K562 (cell line): ENCODE measurements around the gene ATXN7L1. TPM values are rescaled to one million over a fixed set of nuclear protein-coding genes. Genes with fewer than 3 reads are reported as not detected.
A peak's percentile ranks its signal among the peaks of the same experiment; 100 is the strongest.

Source experiments
- ATAC-seq: fragments of 200-7000 bp; cut with Tn5 transposase; 3 replicates; pipeline ENCODE4 v1.9.1; 2020; ENCODE audit warnings: moderate library complexity
- BruUV-seq: library from RNA; stranded (reverse); fragments of 400-500 nt; replicated peaks from 2 replicates; lab custom pipeline; 2021; lab: Mats Ljungman, UMichigan
- CTCF ChIA-PET: fragments of 300-600 bp; formaldehyde crosslinking; extraction: SDS; loops from one replicate; lab custom pipeline; 2021; ENCODE audit warnings: low intra/inter-chr PET ratio; lab: Yijun Ruan, JAX
- POLR2A ChIA-PET: fragments of 300-600, 350-650 bp; sonication (Branson Sonifier 250); formaldehyde crosslinking; extraction: SDS; loops from one replicate; lab custom pipeline; 2021; ENCODE audit warnings: antibody characterized with exemption, inconsistent platforms; lab: Yijun Ruan, JAX
- DNase-seq, 4 experiments: peaks; one replicate each; pipeline versions ENCODE4 v3.0.0 to v3.0.0-alpha.2; 2011 to 2018; ENCODE audit warnings: low spot score in 3 of 4, mixed read lengths in 3 of 4; ENCODE audit errors: extremely low read depth in 1 of 4
- FAIRE-seq: peaks from 2 replicates; lab custom pipeline; 2011; peaks lifted over from hg19 to GRCh38; lab: Jason Lieb, UNC
- H2AFZ ChIP-seq: 2 replicates; pipeline ENCODE4 v1.6.0; 2011; ENCODE audit warnings: low read depth, low read length, control low read depth, inconsistent platforms
- H3K27ac ChIP-seq: fragments of 200-600 bp; 3 replicates; pipeline ENCODE4 v1.8.0; 2011; ENCODE audit warnings: low read depth, mild to moderate bottlenecking, control low read depth, inconsistent platforms, low read length, moderate library complexity, mixed read lengths; ENCODE audit errors: extremely low read depth
- H3K27me3 ChIP-seq, 2 experiments: fragments of 300-600 bp in 1 of 2; 2 replicates in 1 of 2; 3 replicates in 1 of 2; pipeline versions ENCODE4 v1.6.0 to v1.8.0; 2011; ENCODE audit warnings: inconsistent platforms in 2 of 2, low read length in 2 of 2, mild to moderate bottlenecking in 1 of 2, mixed read lengths in 1 of 2, moderate library complexity in 1 of 2; ENCODE audit not compliant: control insufficient read depth in 2 of 2, insufficient read depth in 2 of 2
- H3K36me3 ChIP-seq: fragments of 300-600 bp; 3 replicates; pipeline ENCODE4 v1.8.0; 2011; ENCODE audit warnings: mild to moderate bottlenecking, low read length, inconsistent platforms; ENCODE audit not compliant: control insufficient read depth, insufficient read depth
- H3K4me1 ChIP-seq, 2 experiments: fragments of 200-600 bp in 1 of 2; replicated peaks in 1 of 2; 2 replicates in 1 of 2; 3 replicates in 1 of 2; pipeline versions ENCODE4 v1.5.1 to v1.8.0; 2011; ENCODE audit warnings: inconsistent platforms in 2 of 2, low read length in 2 of 2, mild to moderate bottlenecking in 1 of 2, mixed read lengths in 1 of 2, moderate library complexity in 1 of 2; ENCODE audit not compliant: control insufficient read depth in 2 of 2, insufficient read depth in 2 of 2
- H3K4me2 ChIP-seq: 2 replicates; pipeline ENCODE4 v1.6.1; 2011; ENCODE audit warnings: low read length, control low read depth, inconsistent platforms, mixed read lengths; ENCODE audit not compliant: insufficient read depth
- H3K4me3 ChIP-seq: fragments of 200-600 bp; sonication (generic), shearing (Covaris generic); 2 replicates; pipeline ENCODE4 v1.5.1; 2016; ENCODE audit warnings: control low read depth, inconsistent platforms
- H3K79me2 ChIP-seq: fragments of 200-600 bp; 3 replicates; pipeline ENCODE4 v1.8.0; 2011; ENCODE audit warnings: low read length, inconsistent platforms; ENCODE audit not compliant: control insufficient read depth, insufficient read depth
- H3K9ac ChIP-seq, 2 experiments: 2 replicates each; pipeline versions ENCODE4 v1.6.0 to v1.6.1; 2011; ENCODE audit warnings: low read depth in 2 of 2, low read length in 2 of 2, control low read depth in 1 of 2, inconsistent platforms in 1 of 2, mild to moderate bottlenecking in 1 of 2, mixed read lengths in 1 of 2; ENCODE audit not compliant: insufficient read depth in 1 of 2
- H3K9me1 ChIP-seq: one replicate; pipeline ENCODE4 v1.6.0; 2011; ENCODE audit warnings: inconsistent platforms, mild to moderate bottlenecking, low read length, moderate library complexity; ENCODE audit not compliant: control insufficient read depth, insufficient read depth
- H3K9me3 ChIP-seq: replicated peaks from 2 replicates; pipeline ENCODE4 v1.5.1; 2011; ENCODE audit warnings: low read depth, low read length, inconsistent platforms; ENCODE audit not compliant: control insufficient read depth, insufficient read depth
- H4K20me1 ChIP-seq: replicated peaks from 2 replicates; pipeline ENCODE4 v1.6.1; 2011; ENCODE audit warnings: low read length, inconsistent platforms, mixed read lengths; ENCODE audit not compliant: control insufficient read depth, insufficient read depth
- RBM25 ChIP-seq: fragments of 200-400 bp; formaldehyde crosslinking; IDR thresholded peaks from 2 replicates; pipeline ENCODE4 v1.6.1; 2018; ENCODE audit warnings: low read length, low read depth, moderate library complexity; ENCODE audit not compliant: severe bottlenecking
- REST ChIP-seq, 2 experiments: fragments of 450-650 bp; formaldehyde crosslinking in 1 of 2; IDR thresholded peaks; 2 replicates each; pipeline versions ENCODE4 v1.4.0 to v1.6.1; 2014 to 2020; ENCODE audit warnings: mild to moderate bottlenecking in 2 of 2, borderline replicate concordance in 1 of 2, low read depth in 1 of 2
- ZNF121 ChIP-seq: sonication (generic); formaldehyde crosslinking; conservative IDR thresholded peaks from 2 replicates; pipeline ENCODE4 v1.8.0; 2022; ENCODE audit warnings: missing genetic modification reagents
- WGBS: fragments of 100-300 bp; shearing (Covaris generic); methylation state at CpG from one replicate; pipeline ENCODE4 v1.1.6; 2016; ENCODE audit warnings: low coverage, mixed read lengths; ENCODE audit not compliant: insufficient coverage; ENCODE audit errors: missing lambda C conversion rate; 5-methylcytosine and 5-hydroxymethylcytosine counted together
- in situ Hi-C: fragments of 300-500 bp; cut with MboI; formaldehyde crosslinking; loops from 4 replicates; pipeline ENCODE4 v1.15.0; 2018; ENCODE audit warnings: inconsistent platforms, mixed read lengths
- intact Hi-C: fragments of 100-400 bp; cut with micrococcal nuclease; formaldehyde crosslinking; loops from 2 replicates; pipeline ENCODE4 v1.14.2; 2022
- polyA plus RNA-seq, 8 experiments: library from polyadenylated mRNA; depleted of rRNA in 4 of 8; stranded (reverse) in 5 of 8; unstranded in 3 of 8; fragments of >200 nt; fragmentation: Nextera tagmentation in 2 of 8; fragmentation: Illumina TruSeq in 1 of 8; extraction: Ambion mirVana in 2 of 8; extraction: Trizol in 1 of 8; gene quantifications; 2 replicates each; pipeline versions ENCODE4 v1.2.1 to v1.2.3, GENCODE V29; 2011 to 2014; ENCODE audit warnings: inconsistent platforms in 1 of 8, missing spikeins in 1 of 8
- total RNA-seq, 7 experiments: library from RNA; depleted of rRNA in 6 of 7; stranded (reverse); fragments of >200 nt in 6 of 7; fragmentation: Illumina TruSeq in 2 of 7; extraction: Trizol in 2 of 7; gene quantifications; 2 replicates each; pipeline versions ENCODE4 v1.2.1 to v1.2.3, GENCODE V29; 2011 to 2021; ENCODE audit warnings: low replicate concordance in 1 of 7
- TF ChIP-seq, protein P1 (sequence below), 3 experiments: fragments of 200-800 bp in 1 of 3; fragments of 250-450 bp in 1 of 3; fragments of 450-650 bp in 1 of 3; sonication (Bioruptor Pico) in 1 of 3; sonication (Bioruptor generic) in 1 of 3; formaldehyde crosslinking in 1 of 3; IDR thresholded peaks; 2 replicates each; pipeline versions ENCODE4 v1.6.1 to v1.8.0; 2016 to 2022; ENCODE audit warnings: mild to moderate bottlenecking in 2 of 3, missing genetic modification characterization in 2 of 3, missing compliant biosample characterization in 1 of 3, moderate library complexity in 1 of 3

The ATXN7L1 gene
- total and polyA plus RNA-seq, 9 of the 15 experiments (the other 6 are each of a cell fraction or from before 2014, with no cell fraction given) = 6.6 to 13.7 (median 10.7) TPM

DNA sequence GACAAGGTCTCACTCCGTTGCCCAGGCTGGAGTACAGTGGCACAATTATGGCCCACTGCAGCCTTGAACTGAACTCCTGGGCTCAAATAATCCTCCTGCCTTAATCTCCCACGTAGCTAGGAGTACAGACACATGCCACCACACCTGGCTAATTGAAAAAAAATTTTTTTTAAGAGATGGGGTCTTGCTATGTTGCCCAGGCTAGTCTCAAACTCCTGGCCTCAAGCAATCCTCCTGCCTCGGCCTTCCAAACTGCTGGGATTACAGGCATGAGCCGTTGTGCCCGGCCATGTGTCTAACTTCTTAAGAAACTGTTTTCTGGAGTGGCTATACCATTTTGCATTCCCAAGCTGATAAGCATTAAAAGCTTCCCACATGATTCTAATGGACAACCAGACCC, 285.6 kb downstream of the ATXN7L1 start:
- ChIA-PET CTCF (no interaction called here), POLR2A (no interaction called here)
- 29% methylated on average over 5 of the region's 5 CpGs for whole genome bisulfite sequencing
- Histone ChIP-seq H3K36me3 (no peaks in the 10 kb centered on the region; the same call in 2 of the 3 replicates), H4K20me1 (no peaks in the 10 kb centered on the region), H3K4me3 (no peak overlapping the region), H3K79me2 (no peaks in the 10 kb centered on the region), H3K9me1 (no peaks in the 10 kb centered on the region), H3K27ac (no peak overlapping the region), H3K9ac (no peak overlapping the region), H2AFZ (no peak overlapping the region), H3K27me3 (no peaks in the 10 kb centered on the region), H3K4me2 (no peak overlapping the region), H3K9me3 (no peaks in the 10 kb centered on the region), H3K4me1 (peaks cover 0 to 9% of the 10 kb centered on the region in 2 experiments; a peak in 3 of 5 replicates)
- no peak for ATAC-seq
- no peak for FAIRE-seq
- intact Hi-C loops = loop anchor here (10.0 kb wide), 1 partner anchor 326 kb away; no protein-coding TSS in a partner anchor
- BruUV-seq = no TSS peak
- in situ Hi-C loops = no loop called here
- DNase-seq = no peak
- TF ChIP-seq, protein P1, sequence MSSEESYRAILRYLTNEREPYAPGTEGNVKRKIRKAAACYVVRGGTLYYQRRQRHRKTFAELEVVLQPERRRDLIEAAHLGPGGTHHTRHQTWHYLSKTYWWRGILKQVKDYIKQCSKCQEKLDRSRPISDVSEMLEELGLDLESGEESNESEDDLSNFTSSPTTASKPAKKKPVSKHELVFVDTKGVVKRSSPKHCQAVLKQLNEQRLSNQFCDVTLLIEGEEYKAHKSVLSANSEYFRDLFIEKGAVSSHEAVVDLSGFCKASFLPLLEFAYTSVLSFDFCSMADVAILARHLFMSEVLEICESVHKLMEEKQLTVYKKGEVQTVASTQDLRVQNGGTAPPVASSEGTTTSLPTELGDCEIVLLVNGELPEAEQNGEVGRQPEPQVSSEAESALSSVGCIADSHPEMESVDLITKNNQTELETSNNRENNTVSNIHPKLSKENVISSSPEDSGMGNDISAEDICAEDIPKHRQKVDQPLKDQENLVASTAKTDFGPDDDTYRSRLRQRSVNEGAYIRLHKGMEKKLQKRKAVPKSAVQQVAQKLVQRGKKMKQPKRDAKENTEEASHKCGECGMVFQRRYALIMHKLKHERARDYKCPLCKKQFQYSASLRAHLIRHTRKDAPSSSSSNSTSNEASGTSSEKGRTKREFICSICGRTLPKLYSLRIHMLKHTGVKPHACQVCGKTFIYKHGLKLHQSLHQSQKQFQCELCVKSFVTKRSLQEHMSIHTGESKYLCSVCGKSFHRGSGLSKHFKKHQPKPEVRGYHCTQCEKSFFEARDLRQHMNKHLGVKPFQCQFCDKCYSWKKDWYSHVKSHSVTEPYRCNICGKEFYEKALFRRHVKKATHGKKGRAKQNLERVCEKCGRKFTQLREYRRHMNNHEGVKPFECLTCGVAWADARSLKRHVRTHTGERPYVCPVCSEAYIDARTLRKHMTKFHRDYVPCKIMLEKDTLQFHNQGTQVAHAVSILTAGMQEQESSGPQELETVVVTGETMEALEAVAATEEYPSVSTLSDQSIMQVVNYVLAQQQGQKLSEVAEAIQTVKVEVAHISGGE (CRISPR knock-in tag; IDR thresholded peaks at IDR 0.05) = no peak
- TF ChIP-seq REST (IDR thresholded peaks at IDR 0.05; ENCODE audit: borderline replicate concordance) (no peak), REST (CRISPR knock-in tag; IDR thresholded peaks at IDR 0.05; ENCODE audit: low read depth) (no peak), RBM25 (peak; percentile 33), ZNF121 (peak; percentile 84)
